H1 (cell line): ENCODE measurements around the gene SLC16A5.

ENCODE experiments used
- EGR1 ChIP-seq: IDR thresholded peaks from 2 replicates; pipeline ENCODE4 v1.6.1; 2011; ENCODE audit warnings: low read depth, low read length, borderline replicate concordance
- POLR2AphosphoS5 ChIP-seq: IDR thresholded peaks from 2 replicates; pipeline ENCODE4 v1.6.1; 2011; ENCODE audit warnings: low read depth, low read length
- RFX5 ChIP-seq: IDR thresholded peaks from 2 replicates; pipeline ENCODE4 v1.6.1; 2011; ENCODE audit warnings: low read depth, low read length, improper control_type of control experiment, borderline replicate concordance

DNA sequence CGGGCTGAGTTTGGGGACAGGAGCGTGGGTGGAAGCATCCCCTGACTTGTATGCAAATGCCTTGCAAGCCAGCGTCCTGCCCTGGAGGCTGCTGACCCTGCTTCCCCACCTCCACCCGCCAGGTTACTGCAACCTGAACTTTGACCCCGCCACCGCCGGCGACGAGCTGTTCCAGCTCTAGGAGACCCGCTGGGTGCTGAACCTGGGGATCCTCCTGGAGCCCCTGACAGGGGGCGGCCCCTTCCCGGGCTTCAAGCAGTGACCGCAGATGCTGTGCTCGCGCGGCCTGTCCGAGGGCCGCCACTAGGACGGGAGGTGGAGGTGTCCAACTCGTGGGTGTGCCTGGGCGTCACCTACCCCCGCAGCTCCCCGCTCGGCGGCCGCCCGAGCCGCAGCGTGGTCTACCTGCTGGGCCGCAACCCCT is 10.7 kb upstream of the SLC16A5 start:
- TF ChIP-seq EGR1 (no peak), RFX5 (no peak), POLR2AphosphoS5 (no peak)
